ENCODE measurements around the gene UBE2D3. TPM values are rescaled to one million over a fixed set of nuclear protein-coding genes. Genes with fewer than 3 reads are reported as not detected.

UBE2D3 gene
- total RNA-seq, 1 experiment from 2014 or later, result 351 TPM

DNA sequence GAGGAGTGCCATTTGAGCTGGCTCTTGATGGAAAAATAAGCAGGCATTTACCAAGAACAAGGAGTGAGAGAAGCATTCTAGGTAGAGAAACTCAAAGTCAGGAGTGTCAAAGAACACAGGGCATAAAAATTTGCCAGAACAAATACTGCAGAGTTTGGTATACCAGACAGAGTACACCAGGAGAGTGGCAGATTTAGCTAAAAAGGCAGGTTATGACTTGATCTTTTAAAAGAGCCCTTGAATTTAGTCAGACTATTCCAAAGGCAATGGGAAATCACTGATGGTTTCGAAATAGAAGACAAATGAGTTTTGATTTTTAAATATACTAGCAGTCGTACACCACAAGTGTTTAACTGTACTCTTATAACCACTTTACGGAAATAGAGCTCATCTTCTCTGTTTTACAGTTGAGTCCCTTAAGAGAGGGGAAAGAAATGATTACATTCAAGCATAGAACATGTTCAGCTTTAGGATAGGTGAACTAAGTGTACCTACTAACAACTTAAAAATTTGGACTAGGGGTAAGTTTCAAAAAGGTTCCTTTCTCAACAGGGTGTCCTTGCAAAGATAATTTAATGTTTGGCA lies 10.2 kb downstream of the UBE2D3 start:
- no peak for DNase-seq (ENCODE audit: low spot score)
- ChIA-PET CTCF (interaction anchor here (0.7 to 1.1 kb wide), 2 partner anchors 11 to 274 kb away, joined by 3 read pairs; no protein-coding TSS in a partner anchor), POLR2A (interaction anchor here (1.0 to 3.7 kb wide), 3 partner anchors 9 to 52 kb away, joined by 3 to 18 read pairs (median 7); partner anchors contain the start of genes CISD2 and UBE2D3)
- Mint-ChIP-seq H3K27me3 (ENCODE audit: low read depth) (no peaks in the 10 kb centered on the region), H3K9me3 (no peaks in the 10 kb centered on the region), H3K4me3 (peak overlapping the region; percentile 18; the same call in 1 of the 2 replicates), H3K36me3 (peaks cover 7% of the 10 kb centered on the region; the same call in 1 of the 2 replicates), H3K27ac (peak overlapping the region; percentile 81), H3K4me1 (peaks cover 78% of the 10 kb centered on the region)
- TF ChIP-seq, protein P1, sequence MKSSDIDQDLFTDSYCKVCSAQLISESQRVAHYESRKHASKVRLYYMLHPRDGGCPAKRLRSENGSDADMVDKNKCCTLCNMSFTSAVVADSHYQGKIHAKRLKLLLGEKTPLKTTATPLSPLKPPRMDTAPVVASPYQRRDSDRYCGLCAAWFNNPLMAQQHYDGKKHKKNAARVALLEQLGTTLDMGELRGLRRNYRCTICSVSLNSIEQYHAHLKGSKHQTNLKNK (CRISPR knock-in tag; IDR thresholded peaks at IDR 0.05), result no peak
- TF ChIP-seq OVOL2 (CRISPR knock-in tag; IDR thresholded peaks at IDR 0.05; ENCODE audit: borderline replicate concordance) (no peak), ZNF219 (CRISPR knock-in tag; IDR thresholded peaks at IDR 0.05; ENCODE audit: borderline replicate concordance) (no peak), ELF4 (CRISPR knock-in tag; IDR thresholded peaks at IDR 0.05; ENCODE audit: low read depth) (no peak), JAZF1 (CRISPR knock-in tag; IDR thresholded peaks at IDR 0.05) (no peak), ZNF121 (CRISPR knock-in tag; IDR thresholded peaks at IDR 0.05) (no peak)
- TF ChIP-seq, protein P2, sequence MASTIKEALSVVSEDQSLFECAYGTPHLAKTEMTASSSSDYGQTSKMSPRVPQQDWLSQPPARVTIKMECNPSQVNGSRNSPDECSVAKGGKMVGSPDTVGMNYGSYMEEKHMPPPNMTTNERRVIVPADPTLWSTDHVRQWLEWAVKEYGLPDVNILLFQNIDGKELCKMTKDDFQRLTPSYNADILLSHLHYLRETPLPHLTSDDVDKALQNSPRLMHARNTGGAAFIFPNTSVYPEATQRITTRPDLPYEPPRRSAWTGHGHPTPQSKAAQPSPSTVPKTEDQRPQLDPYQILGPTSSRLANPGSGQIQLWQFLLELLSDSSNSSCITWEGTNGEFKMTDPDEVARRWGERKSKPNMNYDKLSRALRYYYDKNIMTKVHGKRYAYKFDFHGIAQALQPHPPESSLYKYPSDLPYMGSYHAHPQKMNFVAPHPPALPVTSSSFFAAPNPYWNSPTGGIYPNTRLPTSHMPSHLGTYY (CRISPR knock-in tag; IDR thresholded peaks at IDR 0.05), result no peak
- ATAC-seq, result no peak

DNA sequence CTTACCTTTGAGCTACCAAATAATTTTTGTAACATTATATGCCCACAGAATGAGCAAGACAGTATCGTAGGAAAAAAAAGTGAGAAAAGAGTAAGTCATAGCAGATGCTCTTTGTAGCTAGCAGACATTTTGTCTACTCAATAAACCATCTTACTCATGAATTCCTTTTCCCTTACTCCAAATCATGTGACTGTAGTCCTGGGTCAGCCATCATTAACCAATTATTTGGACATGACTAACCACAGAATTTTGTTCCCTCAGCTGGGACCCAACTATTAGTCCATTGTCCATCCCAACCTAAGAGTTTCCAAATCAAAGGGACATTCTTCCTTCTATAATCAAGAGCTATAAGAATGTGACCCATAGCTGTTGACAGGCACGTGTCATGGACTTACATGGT lies 11.4 kb downstream of the UBE2D3 start:
- ChIA-PET CTCF (interaction anchor here (0.6 kb wide), 1 partner anchor 471 kb away, joined by 3 read pairs; no protein-coding TSS in a partner anchor), POLR2A (interaction anchor here (1.0 to 3.7 kb wide), 3 partner anchors 10 to 53 kb away, joined by 3 to 18 read pairs (median 7); partner anchors contain the start of genes CISD2 and UBE2D3)
- H3K27ac Mint-ChIP-seq, result no peak overlapping the region
- no peak for ATAC-seq
- peaks cover 7% of the 10 kb centered on the region; the same call in 1 of the 2 replicates for H3K36me3 Mint-ChIP-seq
- DNase-seq (ENCODE audit: low spot score), result no peak
- H3K4me3 Mint-ChIP-seq, result no peak overlapping the region
- no peaks in the 10 kb centered on the region for H3K27me3 Mint-ChIP-seq (ENCODE audit: low read depth)
- TF ChIP-seq HMGA2 (CRISPR knock-in tag; IDR thresholded peaks at IDR 0.05) (no peak), TEAD4 (CRISPR knock-in tag; IDR thresholded peaks at IDR 0.05) (no peak)
- TF ChIP-seq, protein P3, sequence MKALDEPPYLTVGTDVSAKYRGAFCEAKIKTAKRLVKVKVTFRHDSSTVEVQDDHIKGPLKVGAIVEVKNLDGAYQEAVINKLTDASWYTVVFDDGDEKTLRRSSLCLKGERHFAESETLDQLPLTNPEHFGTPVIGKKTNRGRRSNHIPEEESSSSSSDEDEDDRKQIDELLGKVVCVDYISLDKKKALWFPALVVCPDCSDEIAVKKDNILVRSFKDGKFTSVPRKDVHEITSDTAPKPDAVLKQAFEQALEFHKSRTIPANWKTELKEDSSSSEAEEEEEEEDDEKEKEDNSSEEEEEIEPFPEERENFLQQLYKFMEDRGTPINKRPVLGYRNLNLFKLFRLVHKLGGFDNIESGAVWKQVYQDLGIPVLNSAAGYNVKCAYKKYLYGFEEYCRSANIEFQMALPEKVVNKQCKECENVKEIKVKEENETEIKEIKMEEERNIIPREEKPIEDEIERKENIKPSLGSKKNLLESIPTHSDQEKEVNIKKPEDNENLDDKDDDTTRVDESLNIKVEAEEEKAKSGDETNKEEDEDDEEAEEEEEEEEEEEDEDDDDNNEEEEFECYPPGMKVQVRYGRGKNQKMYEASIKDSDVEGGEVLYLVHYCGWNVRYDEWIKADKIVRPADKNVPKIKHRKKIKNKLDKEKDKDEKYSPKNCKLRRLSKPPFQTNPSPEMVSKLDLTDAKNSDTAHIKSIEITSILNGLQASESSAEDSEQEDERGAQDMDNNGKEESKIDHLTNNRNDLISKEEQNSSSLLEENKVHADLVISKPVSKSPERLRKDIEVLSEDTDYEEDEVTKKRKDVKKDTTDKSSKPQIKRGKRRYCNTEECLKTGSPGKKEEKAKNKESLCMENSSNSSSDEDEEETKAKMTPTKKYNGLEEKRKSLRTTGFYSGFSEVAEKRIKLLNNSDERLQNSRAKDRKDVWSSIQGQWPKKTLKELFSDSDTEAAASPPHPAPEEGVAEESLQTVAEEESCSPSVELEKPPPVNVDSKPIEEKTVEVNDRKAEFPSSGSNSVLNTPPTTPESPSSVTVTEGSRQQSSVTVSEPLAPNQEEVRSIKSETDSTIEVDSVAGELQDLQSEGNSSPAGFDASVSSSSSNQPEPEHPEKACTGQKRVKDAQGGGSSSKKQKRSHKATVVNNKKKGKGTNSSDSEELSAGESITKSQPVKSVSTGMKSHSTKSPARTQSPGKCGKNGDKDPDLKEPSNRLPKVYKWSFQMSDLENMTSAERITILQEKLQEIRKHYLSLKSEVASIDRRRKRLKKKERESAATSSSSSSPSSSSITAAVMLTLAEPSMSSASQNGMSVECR (CRISPR knock-in tag; IDR thresholded peaks at IDR 0.05; ENCODE audit: borderline replicate concordance), result no peak
- H3K9me3 Mint-ChIP-seq, result no peaks in the 10 kb centered on the region
- peaks cover 77% of the 10 kb centered on the region for H3K4me1 Mint-ChIP-seq

DNA sequence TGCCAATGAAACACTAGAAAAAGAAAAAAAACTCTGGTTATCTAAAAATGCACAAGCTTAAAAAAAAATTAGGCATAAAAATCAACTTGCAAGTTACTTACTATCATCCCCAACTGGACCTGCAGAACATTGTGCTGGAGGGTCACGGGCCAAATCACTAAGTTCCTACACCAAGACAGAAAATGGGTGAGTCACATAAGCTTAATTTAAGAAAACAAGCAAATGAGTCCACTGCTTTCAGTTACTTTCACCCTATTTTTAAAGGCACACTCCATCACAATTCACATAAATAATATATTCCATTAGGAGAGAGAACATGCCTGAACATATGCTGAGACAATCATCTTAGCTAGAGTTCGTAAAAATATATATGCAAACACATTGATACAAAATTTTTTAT lies 17.7 kb downstream of the UBE2D3 start:
- POLR2A ChIA-PET, result interaction anchor here (0.7 kb wide), 1 partner anchor 1497 kb away, joined by 10 read pairs; no protein-coding TSS in a partner anchor
- DNase-seq (ENCODE audit: low spot score) (no peak), ATAC-seq (no peak)
- Mint-ChIP-seq H3K27me3 (ENCODE audit: low read depth) (no peaks in the 10 kb centered on the region), H3K4me3 (no peak overlapping the region), H3K9me3 (no peaks in the 10 kb centered on the region), H3K27ac (no peak overlapping the region), H3K36me3 (peaks cover 39% of the 10 kb centered on the region), H3K4me1 (peaks cover 37% of the 10 kb centered on the region)
- CTCF ChIA-PET, result interaction anchor here (0.8 to 1.8 kb wide), 2 partner anchors 223 to 231 kb away, joined by 3 to 4 read pairs; no protein-coding TSS in a partner anchor
- TF ChIP-seq, protein P2 (CRISPR knock-in tag; IDR thresholded peaks at IDR 0.05), result no peak
- TF ChIP-seq KAT7 (CRISPR knock-in tag; IDR thresholded peaks at IDR 0.05; ENCODE audit: borderline replicate concordance) (no peak), NFE2L1 (CRISPR knock-in tag; IDR thresholded peaks at IDR 0.05) (no peak), TCF7 (CRISPR knock-in tag; IDR thresholded peaks at IDR 0.05; ENCODE audit: low read depth) (no peak), MXD4 (CRISPR knock-in tag; IDR thresholded peaks at IDR 0.05; ENCODE audit: borderline replicate concordance) (no peak), NR2C2 (CRISPR knock-in tag; IDR thresholded peaks at IDR 0.05) (no peak), EMX1 (CRISPR knock-in tag; IDR thresholded peaks at IDR 0.05) (no peak)
- TF ChIP-seq, protein P4, sequence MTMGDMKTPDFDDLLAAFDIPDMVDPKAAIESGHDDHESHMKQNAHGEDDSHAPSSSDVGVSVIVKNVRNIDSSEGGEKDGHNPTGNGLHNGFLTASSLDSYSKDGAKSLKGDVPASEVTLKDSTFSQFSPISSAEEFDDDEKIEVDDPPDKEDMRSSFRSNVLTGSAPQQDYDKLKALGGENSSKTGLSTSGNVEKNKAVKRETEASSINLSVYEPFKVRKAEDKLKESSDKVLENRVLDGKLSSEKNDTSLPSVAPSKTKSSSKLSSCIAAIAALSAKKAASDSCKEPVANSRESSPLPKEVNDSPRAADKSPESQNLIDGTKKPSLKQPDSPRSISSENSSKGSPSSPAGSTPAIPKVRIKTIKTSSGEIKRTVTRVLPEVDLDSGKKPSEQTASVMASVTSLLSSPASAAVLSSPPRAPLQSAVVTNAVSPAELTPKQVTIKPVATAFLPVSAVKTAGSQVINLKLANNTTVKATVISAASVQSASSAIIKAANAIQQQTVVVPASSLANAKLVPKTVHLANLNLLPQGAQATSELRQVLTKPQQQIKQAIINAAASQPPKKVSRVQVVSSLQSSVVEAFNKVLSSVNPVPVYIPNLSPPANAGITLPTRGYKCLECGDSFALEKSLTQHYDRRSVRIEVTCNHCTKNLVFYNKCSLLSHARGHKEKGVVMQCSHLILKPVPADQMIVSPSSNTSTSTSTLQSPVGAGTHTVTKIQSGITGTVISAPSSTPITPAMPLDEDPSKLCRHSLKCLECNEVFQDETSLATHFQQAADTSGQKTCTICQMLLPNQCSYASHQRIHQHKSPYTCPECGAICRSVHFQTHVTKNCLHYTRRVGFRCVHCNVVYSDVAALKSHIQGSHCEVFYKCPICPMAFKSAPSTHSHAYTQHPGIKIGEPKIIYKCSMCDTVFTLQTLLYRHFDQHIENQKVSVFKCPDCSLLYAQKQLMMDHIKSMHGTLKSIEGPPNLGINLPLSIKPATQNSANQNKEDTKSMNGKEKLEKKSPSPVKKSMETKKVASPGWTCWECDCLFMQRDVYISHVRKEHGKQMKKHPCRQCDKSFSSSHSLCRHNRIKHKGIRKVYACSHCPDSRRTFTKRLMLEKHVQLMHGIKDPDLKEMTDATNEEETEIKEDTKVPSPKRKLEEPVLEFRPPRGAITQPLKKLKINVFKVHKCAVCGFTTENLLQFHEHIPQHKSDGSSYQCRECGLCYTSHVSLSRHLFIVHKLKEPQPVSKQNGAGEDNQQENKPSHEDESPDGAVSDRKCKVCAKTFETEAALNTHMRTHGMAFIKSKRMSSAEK (CRISPR knock-in tag; IDR thresholded peaks at IDR 0.05; ENCODE audit: borderline replicate concordance), result no peak
- TF ChIP-seq, protein P5, sequence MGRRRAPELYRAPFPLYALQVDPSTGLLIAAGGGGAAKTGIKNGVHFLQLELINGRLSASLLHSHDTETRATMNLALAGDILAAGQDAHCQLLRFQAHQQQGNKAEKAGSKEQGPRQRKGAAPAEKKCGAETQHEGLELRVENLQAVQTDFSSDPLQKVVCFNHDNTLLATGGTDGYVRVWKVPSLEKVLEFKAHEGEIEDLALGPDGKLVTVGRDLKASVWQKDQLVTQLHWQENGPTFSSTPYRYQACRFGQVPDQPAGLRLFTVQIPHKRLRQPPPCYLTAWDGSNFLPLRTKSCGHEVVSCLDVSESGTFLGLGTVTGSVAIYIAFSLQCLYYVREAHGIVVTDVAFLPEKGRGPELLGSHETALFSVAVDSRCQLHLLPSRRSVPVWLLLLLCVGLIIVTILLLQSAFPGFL (CRISPR knock-in tag; IDR thresholded peaks at IDR 0.05; ENCODE audit: borderline replicate concordance), result no peak
